CD8-positive, alpha-beta memory T cell (primary cell): ENCODE measurements around the gene GPBP1L1. TPM values are rescaled to one million over a fixed set of nuclear protein-coding genes. Genes with fewer than 3 reads are reported as not detected.

Experiments
- CTCF ChIA-PET: fragments of 350-600 bp; sonication (Branson Sonifier 250); formaldehyde crosslinking; loops from one replicate; lab custom pipeline; 2021; ENCODE audit warnings: antibody characterized with exemption; lab: Charles Lee
- POLR2A ChIA-PET: fragments of 350-600 bp; sonication (Branson Sonifier 250); formaldehyde crosslinking; loops from one replicate; lab custom pipeline; 2021; ENCODE audit warnings: antibody characterized with exemption; lab: Charles Lee
- DNase-seq, 5 donors: peaks; one replicate each; pipeline versions ENCODE4 v3.0.0 to v3.0.0-alpha.2; 2020 to 2022; ENCODE audit warnings: mixed read lengths in 1 of 5
- H3K27ac ChIP-seq: one replicate; pipeline ENCODE4 v1.7.0; 2013; ENCODE audit warnings: low read depth, mild to moderate bottlenecking, low read length, moderate library complexity
- H3K27me3 ChIP-seq: 2 replicates; pipeline ENCODE4 v1.7.0; 2013; ENCODE audit warnings: low read length, mild to moderate bottlenecking; ENCODE audit not compliant: insufficient read depth, poor library complexity, severe bottlenecking
- H3K36me3 ChIP-seq: 2 replicates; pipeline ENCODE4 v1.7.0; 2013; ENCODE audit warnings: mild to moderate bottlenecking, low read length, moderate library complexity; ENCODE audit not compliant: insufficient read depth
- H3K4me1 ChIP-seq: 2 replicates; pipeline ENCODE4 v1.7.0; 2013; ENCODE audit warnings: mild to moderate bottlenecking, low read length, moderate library complexity; ENCODE audit not compliant: insufficient read depth
- H3K4me3 ChIP-seq: 2 replicates; pipeline ENCODE4 v1.7.0; 2013; ENCODE audit warnings: mild to moderate bottlenecking, low read length
- H3K9me3 ChIP-seq: 2 replicates; pipeline ENCODE4 v1.7.0; 2013; ENCODE audit warnings: mild to moderate bottlenecking, low read length
- H3K27ac Mint-ChIP-seq, 8 donors: one replicate each; pipeline ENCODE4 v1.8.0; 2020 to 2021; ENCODE audit warnings: mixed read lengths in 8 of 8, mild to moderate bottlenecking in 6 of 8, inconsistent platforms in 3 of 8, moderate library complexity in 3 of 8
- H3K27me3 Mint-ChIP-seq, 2 donors: one replicate each; pipeline ENCODE4 v1.8.0; 2020 to 2021; ENCODE audit warnings: mixed read lengths in 2 of 2, mild to moderate bottlenecking in 1 of 2, moderate library complexity in 1 of 2
- H3K36me3 Mint-ChIP-seq, 3 donors: one replicate each; pipeline ENCODE4 v1.8.0; 2020 to 2021; ENCODE audit warnings: mixed read lengths in 3 of 3, inconsistent platforms in 1 of 3, mild to moderate bottlenecking in 1 of 3
- H3K4me1 Mint-ChIP-seq, 3 donors: one replicate each; pipeline ENCODE4 v1.8.0; 2020 to 2021; ENCODE audit warnings: mixed read lengths in 3 of 3, inconsistent platforms in 1 of 3, mild to moderate bottlenecking in 1 of 3
- H3K4me3 Mint-ChIP-seq, 7 donors: one replicate each; pipeline ENCODE4 v1.8.0; 2020 to 2021; ENCODE audit warnings: mixed read lengths in 7 of 7, mild to moderate bottlenecking in 6 of 7, moderate library complexity in 4 of 7, inconsistent platforms in 2 of 7
- H3K9me3 Mint-ChIP-seq, 5 donors: one replicate each; pipeline ENCODE4 v1.8.0; 2020 to 2022; ENCODE audit warnings: mixed read lengths in 5 of 5, mild to moderate bottlenecking in 3 of 5, moderate library complexity in 2 of 5, inconsistent platforms in 1 of 5
- polyA plus RNA-seq: library from polyadenylated mRNA; unstranded; fragments of 300-500 nt; fragmentation: Illumina TruSeq; gene quantifications from one replicate; pipeline ENCODE4 v1.2.3, GENCODE V29; 2021
- total RNA-seq, 2 experiments: library from RNA; stranded (reverse); gene quantifications; one replicate each; pipeline ENCODE4 v1.2.3, GENCODE V29; 2021

GPBP1L1 gene
- total and polyA plus RNA-seq, 3 experiments from 2014 or later, result 90.3 to 107 (median 102) TPM

DNA sequence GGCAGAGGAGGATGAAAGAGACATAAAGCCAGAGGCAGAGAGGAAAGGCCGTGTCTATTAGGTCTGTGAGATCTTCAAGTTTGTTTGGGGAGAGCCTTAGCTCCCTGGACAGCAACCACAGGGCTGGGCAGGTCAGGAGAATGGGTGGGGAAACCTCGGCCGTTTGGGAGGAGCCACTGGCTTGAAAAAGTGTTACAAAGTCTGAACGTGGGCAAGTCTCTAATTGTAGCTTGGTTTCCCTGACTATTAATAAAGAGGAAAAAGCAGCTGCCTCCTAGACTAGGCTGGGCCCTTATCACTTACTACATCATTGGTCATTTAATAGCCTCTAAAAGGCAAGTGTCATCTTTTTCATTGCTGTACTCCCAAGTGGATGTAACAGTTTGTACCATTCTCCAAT, 62.4 kb downstream of the GPBP1L1 start, which contains the start of gene CCDC17:
TSS of gene CCDC17 (minus strand) at position 83 of the 400 bp plus-strand sequence. CDS start 145 bp downstream, outside the sequence.
- H3K27ac Mint-ChIP-seq, result peak within 1 kb of the TSS in 4 of 8 donors; percentile 10 to 45 (median 34)

DNA sequence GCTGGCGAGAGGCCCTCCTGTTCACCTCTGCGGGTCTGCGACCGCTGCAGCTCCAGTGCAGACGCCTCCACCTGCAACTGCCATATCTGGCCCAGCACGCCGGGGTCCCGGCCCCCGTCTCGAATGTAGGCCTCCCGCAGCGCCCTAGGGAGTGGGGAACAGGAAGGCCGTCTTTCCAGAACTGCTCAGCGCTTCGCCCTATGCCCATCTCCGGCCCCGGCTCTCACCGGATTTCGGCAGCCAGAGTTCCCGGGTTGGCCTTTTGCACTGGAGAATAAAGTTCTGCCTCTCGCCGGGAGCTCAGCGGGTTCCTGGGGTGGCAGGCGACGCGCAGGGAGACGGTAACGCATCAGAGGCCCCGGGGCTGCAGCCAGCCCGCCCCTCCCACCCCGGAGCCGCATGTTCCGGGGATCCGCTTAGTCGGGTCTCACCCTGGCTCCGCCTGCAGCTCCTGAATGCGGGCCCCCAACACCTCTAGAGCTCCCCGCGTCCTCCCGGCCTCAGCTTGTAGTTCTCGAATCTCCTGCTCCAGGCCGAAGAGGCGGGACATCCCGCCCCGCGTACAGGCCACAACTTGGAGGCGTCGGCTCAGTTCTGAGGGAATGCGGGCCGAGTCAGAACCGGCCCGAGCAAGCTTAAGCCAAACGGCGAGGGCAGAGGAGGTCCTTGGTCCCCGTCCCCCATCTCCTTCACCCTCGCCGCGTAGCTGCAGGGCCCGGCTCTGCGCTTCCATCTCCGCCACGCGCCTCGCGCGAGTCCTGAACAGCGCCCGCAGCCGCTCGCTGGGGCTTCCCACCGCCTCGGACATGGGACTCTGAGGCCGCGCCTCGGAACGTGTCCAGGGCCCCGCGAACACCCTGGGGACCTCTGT, 63.6 kb downstream of the GPBP1L1 start:
- no peak overlapping the region for H3K27ac ChIP-seq
- H3K27me3 ChIP-seq, result no peaks in the 10 kb centered on the region
- no peak overlapping the region for H3K27ac Mint-ChIP-seq
- H3K9me3 Mint-ChIP-seq, result no peaks in the 10 kb centered on the region
- H3K4me3 ChIP-seq, result no peak overlapping the region
- peaks cover 0 to 67% (median 11%) of the 10 kb centered on the region in 3 donors for H3K36me3 Mint-ChIP-seq
- H3K4me1 Mint-ChIP-seq, result no peaks in the 10 kb centered on the region
- no peaks in the 10 kb centered on the region for H3K9me3 ChIP-seq
- CTCF ChIA-PET, result no interaction called here
- POLR2A ChIA-PET, result no interaction called here
- no peaks in the 10 kb centered on the region for H3K27me3 Mint-ChIP-seq
- DNase-seq, result no peak
- H3K36me3 ChIP-seq, result peaks cover 1% of the 10 kb centered on the region
- H3K4me3 Mint-ChIP-seq, result no peak overlapping the region
- H3K4me1 ChIP-seq, result no peaks in the 10 kb centered on the region

More for the DNA sequence above, 62.4 kb downstream of the GPBP1L1 start, which contains the start of gene CCDC17:
- POLR2A ChIA-PET, result no interaction called here
- Histone ChIP-seq H3K36me3 (peaks cover 10% of the 10 kb centered on the region), H3K4me1 (no peaks in the 10 kb centered on the region), H3K9me3 (no peaks in the 10 kb centered on the region), H3K4me3 (no peak within 1 kb of the TSS), H3K27ac (no peak within 1 kb of the TSS), H3K27me3 (no peaks in the 10 kb centered on the region)
- no peak within 1 kb of the TSS for H3K4me3 Mint-ChIP-seq
- H3K4me1 Mint-ChIP-seq, result no peaks in the 10 kb centered on the region
- DNase-seq, result no peak
- H3K36me3 Mint-ChIP-seq, result peaks cover 0 to 66% (median 13%) of the 10 kb centered on the region in 3 donors
- H3K27me3 Mint-ChIP-seq, result no peaks in the 10 kb centered on the region
- no peaks in the 10 kb centered on the region for H3K9me3 Mint-ChIP-seq
- CTCF ChIA-PET, result no interaction called here

DNA sequence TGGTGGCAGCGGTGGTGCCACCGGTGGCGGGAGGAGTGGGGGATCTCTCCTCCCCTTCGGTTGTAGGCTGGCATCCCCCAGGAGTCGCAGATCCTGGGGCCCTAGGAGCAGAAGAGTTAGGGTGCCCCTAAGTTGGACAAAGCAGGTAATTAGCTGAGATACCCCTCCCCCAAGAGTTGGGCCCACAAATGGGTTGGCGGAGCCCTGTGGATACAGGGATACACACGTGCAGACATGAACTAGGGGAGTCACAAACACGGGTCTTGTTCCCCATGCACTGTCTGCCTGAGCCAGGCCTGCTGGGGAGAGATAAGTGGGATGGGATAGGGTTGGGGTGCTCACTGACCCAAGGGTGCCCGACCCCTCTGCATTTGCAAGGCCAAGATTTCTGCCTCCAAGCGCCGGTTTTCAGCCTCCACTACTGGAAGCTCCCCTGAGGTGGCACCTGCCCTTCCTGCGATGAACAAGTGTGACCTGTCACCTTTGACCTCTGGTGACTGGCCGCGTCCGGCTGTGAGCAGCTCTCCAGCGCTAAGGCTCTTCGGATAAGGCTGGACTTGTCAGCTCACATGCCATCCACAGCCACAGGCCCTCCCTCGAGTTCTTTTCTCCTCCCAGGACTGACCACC, 64.3 kb downstream of the GPBP1L1 start:
- ChIA-PET POLR2A (no interaction called here), CTCF (no interaction called here)
- Histone ChIP-seq H3K4me3 (no peak overlapping the region), H3K9me3 (no peaks in the 10 kb centered on the region), H3K36me3 (no peaks in the 10 kb centered on the region), H3K27ac (no peak overlapping the region), H3K4me1 (no peaks in the 10 kb centered on the region), H3K27me3 (no peaks in the 10 kb centered on the region)
- Mint-ChIP-seq H3K27me3 (no peaks in the 10 kb centered on the region), H3K4me1 (no peaks in the 10 kb centered on the region), H3K36me3 (peaks cover 0 to 68% (median 6%) of the 10 kb centered on the region in 3 donors), H3K9me3 (no peaks in the 10 kb centered on the region), H3K27ac (peak overlapping the region in 2 of 8 donors; percentile 2 to 87), H3K4me3 (no peak overlapping the region)
- no peak for DNase-seq

DNA sequence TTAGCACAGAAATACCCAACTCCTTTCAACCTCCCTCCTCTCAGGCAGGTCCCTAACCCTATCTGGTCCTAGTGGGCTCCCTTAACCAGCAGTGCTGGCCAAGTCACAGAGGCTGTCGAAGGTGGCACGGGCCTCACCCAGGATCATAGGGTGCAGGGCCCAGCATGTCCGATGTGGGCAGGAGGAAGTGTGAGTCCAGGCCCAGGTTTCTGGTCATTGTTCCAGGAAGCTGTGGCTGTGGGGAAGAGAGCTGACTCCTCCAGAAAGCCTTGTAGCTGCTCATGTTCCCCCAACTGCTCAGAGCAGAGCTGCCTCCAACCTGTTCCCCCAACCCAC, 64.9 kb downstream of the GPBP1L1 start:
- POLR2A ChIA-PET, result no interaction called here
- no peaks in the 10 kb centered on the region for H3K4me1 Mint-ChIP-seq

DNA sequence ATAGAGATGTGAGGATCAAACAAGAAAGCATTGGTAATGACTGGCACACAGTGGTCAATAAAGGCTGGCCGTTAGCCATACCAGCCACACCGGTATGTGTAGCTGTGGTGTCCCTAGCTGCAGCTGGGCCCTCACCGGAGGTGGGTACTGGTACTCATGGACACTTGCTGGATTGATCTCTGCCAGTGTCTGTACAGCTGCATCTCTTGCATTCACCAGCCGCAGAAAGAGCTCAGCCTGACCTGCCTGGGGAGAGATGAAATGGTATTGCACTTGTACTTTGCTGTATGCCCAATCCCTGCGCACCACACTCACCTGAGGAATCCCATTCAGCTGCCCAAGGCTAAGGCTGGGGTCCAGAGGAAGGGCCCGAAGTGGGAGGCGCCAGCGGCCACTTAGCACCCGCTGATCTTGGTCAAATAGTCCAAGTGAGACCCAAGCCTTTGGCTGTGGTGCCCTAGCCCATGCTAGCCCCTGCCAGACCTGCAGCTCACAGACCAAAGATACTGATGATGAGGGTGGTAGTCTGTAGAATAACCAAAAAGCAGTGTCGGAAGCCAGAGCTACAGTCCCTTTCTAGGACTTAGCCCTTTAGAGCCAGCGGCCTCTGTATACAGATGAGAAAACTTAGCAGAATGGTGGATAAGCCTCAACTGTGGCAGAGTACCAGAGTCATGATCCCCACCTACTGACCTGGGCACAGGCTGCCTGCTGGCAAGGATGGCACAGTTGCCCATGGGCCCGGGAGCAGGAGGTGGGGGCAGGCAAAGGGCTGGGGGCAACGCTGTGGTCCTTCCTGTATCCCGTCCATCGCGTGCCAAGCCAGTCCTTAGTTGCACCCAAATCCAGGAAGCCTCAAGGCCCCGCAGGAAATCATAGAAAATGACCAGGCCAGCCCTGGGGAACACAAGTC, 65.5 kb downstream of the GPBP1L1 start:
- ChIA-PET CTCF (interaction anchor here (1.2 kb wide), 1 partner anchor 493 kb away, joined by 3 read pairs; no protein-coding TSS in a partner anchor), POLR2A (no interaction called here)
- H3K4me1 ChIP-seq, result no peaks in the 10 kb centered on the region
- H3K9me3 ChIP-seq, result no peaks in the 10 kb centered on the region
- peaks cover 0 to 74% (median 12%) of the 10 kb centered on the region in 3 donors for H3K36me3 Mint-ChIP-seq
- peak overlapping the region in 7 of 8 donors; percentile 1 to 81 (median 43) for H3K27ac Mint-ChIP-seq
- H3K27me3 Mint-ChIP-seq, result no peaks in the 10 kb centered on the region
- no peak for DNase-seq
- H3K27me3 ChIP-seq, result no peaks in the 10 kb centered on the region
- H3K4me1 Mint-ChIP-seq, result no peaks in the 10 kb centered on the region
- H3K9me3 Mint-ChIP-seq, result no peaks in the 10 kb centered on the region
- H3K4me3 ChIP-seq, result no peak overlapping the region
- H3K27ac ChIP-seq, result no peak overlapping the region
- H3K4me3 Mint-ChIP-seq, result peak overlapping the region in 1 of 7 donors; percentile 34
- peaks cover 10% of the 10 kb centered on the region for H3K36me3 ChIP-seq

More for the DNA sequence above, 64.9 kb downstream of the GPBP1L1 start:
- H3K4me3 ChIP-seq, result no peak overlapping the region
- peaks cover 3% of the 10 kb centered on the region for H3K36me3 ChIP-seq
- H3K27me3 Mint-ChIP-seq, result no peaks in the 10 kb centered on the region
- H3K4me1 ChIP-seq, result no peaks in the 10 kb centered on the region
- no peaks in the 10 kb centered on the region for H3K9me3 ChIP-seq
- CTCF ChIA-PET, result interaction anchor here (1.2 kb wide), 1 partner anchor 493 kb away, joined by 3 read pairs; no protein-coding TSS in a partner anchor
- H3K36me3 Mint-ChIP-seq, result peaks cover 0 to 70% (median 6%) of the 10 kb centered on the region in 3 donors
- no peak overlapping the region for H3K4me3 Mint-ChIP-seq
- no peaks in the 10 kb centered on the region for H3K27me3 ChIP-seq
- no peak for DNase-seq
- H3K9me3 Mint-ChIP-seq, result no peaks in the 10 kb centered on the region
- no peak overlapping the region for H3K27ac ChIP-seq
- peak overlapping the region in 4 of 8 donors; percentile 5 to 87 (median 24) for H3K27ac Mint-ChIP-seq

DNA sequence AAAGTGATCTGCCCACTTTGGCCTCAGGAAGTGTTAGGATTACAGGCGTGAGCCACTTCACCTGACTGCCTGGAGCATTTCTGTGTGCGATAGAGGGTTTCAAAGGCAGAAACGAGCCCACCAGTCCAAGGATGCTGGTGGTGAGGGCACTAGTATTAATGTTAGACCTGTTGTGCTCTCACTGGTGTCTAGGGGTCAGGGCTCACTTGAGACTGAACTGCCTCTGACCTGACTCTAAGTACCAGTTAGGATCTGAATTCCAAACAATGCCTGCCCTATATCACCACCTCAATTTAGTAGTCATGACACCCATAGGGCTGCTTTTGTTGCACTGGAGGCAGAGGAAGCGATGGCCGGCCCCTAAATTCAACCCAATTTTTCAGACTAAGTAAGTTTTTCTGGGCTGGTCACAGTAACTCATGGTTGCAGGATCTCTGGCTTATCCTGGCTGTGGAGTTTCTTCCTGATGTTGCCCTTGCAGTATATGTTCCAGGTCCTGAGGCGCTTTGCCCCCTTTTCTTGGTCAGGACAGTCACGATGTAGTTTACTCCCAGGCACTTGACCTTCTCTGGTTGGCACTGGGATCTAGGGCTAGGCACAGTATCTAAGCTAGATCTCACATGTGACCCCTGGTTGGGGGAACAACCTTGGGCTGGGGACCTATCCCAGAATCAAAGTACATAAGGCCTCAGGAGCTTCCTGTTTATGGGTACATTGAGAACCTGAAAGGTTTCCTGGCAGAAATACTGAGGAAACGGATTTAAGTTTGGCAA, 67.0 kb downstream of the GPBP1L1 start:
- no peaks in the 10 kb centered on the region for H3K27me3 Mint-ChIP-seq
- POLR2A ChIA-PET, result no interaction called here

DNA sequence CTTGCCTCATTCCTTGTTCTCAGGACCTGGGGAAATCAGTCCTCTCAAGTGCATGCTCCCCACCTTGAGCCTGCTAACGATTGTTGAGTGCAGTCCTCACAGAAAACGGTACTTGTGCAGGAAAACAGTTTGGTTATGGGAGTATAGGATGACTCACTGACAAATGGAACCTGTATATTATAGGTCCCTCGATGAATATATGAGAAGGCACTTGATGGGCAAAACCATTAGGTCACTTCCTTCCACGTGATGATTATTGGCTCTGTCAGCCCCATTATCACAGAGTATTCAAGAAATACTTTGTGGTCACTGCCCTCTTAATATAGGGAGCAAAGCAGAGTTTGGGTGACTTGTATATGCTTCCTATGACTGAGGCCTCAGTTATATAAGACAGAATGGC, 68.7 kb downstream of the GPBP1L1 start:
- no peaks in the 10 kb centered on the region for H3K4me1 ChIP-seq
- H3K9me3 ChIP-seq, result no peaks in the 10 kb centered on the region
- no peak overlapping the region for H3K4me3 Mint-ChIP-seq
- H3K36me3 Mint-ChIP-seq, result peaks cover 0 to 82% (median 12%) of the 10 kb centered on the region in 3 donors
- peaks cover 27% of the 10 kb centered on the region for H3K36me3 ChIP-seq
- no peak for DNase-seq
- H3K4me1 Mint-ChIP-seq, result no peaks in the 10 kb centered on the region
- ChIA-PET POLR2A (no interaction called here), CTCF (no interaction called here)
- H3K27ac ChIP-seq, result no peak overlapping the region
- no peak overlapping the region for H3K4me3 ChIP-seq
- H3K27me3 Mint-ChIP-seq, result no peaks in the 10 kb centered on the region
- peak overlapping the region in 2 of 8 donors; percentile 17 to 34 for H3K27ac Mint-ChIP-seq
- no peaks in the 10 kb centered on the region for H3K27me3 ChIP-seq
- H3K9me3 Mint-ChIP-seq, result no peaks in the 10 kb centered on the region

More for the DNA sequence above, 67.0 kb downstream of the GPBP1L1 start:
- no peak overlapping the region for H3K4me3 ChIP-seq
- DNase-seq, result no peak
- H3K36me3 Mint-ChIP-seq, result peaks cover 0 to 79% (median 15%) of the 10 kb centered on the region in 3 donors
- peaks cover 21% of the 10 kb centered on the region for H3K36me3 ChIP-seq
- no peaks in the 10 kb centered on the region for H3K4me1 Mint-ChIP-seq
- no peak overlapping the region for H3K27ac ChIP-seq
- no peaks in the 10 kb centered on the region for H3K9me3 Mint-ChIP-seq
- H3K27ac Mint-ChIP-seq, result peak overlapping the region in 5 of 8 donors; percentile 56 to 78 (median 61)
- H3K4me1 ChIP-seq, result no peaks in the 10 kb centered on the region
- no peaks in the 10 kb centered on the region for H3K9me3 ChIP-seq
- CTCF ChIA-PET, result no interaction called here
- no peak overlapping the region for H3K4me3 Mint-ChIP-seq
- H3K27me3 ChIP-seq, result no peaks in the 10 kb centered on the region
